Measurements from ENCODE around the gene KLF17.

KLF17 gene

GRCh38 chr1:44157903-44158302 lies 39.3 kb downstream of the KLF17 start:
- DNase-seq: no peak

GRCh38 chr1:44158871-44159270 lies 40.2 kb downstream of the KLF17 start:
- DNase-seq: no peak

- DNase-seq: no peak
Observed at GRCh38 chr1:44161546-44161945, 42.9 kb downstream of the KLF17 start.

GRCh38 chr1:44168520-44169098 lies 50.0 kb downstream of the KLF17 start:
- DNase-seq: no peak

- no peak for DNase-seq
Observed at GRCh38 chr1:44170281-44170823, 51.7 kb downstream of the KLF17 start.

- DNase-seq: no peak
Observed at GRCh38 chr1:44174630-44175029, 56.0 kb downstream of the KLF17 start.
